ENCODE measurements around the gene FLOT1. TPM values are rescaled to one million over a fixed set of nuclear protein-coding genes. Genes with fewer than 3 reads are reported as not detected.

The FLOT1 gene
- total and polyA plus RNA-seq, 2 of the 13 experiments (the other 11 are each of a cell fraction or from before 2014, with no cell fraction given), result 82.3 to 130 TPM

- TF ChIP-seq ZBED4 (CRISPR knock-in tag; IDR thresholded peaks at IDR 0.05; ENCODE audit: borderline replicate concordance), result no peak
- no peak for TF ChIP-seq NR2F6 (IDR thresholded peaks at IDR 0.05)
- TF ChIP-seq NR2F6 (CRISPR knock-in tag; IDR thresholded peaks at IDR 0.05), result no peak
- no peak for TF ChIP-seq SALL1 (CRISPR knock-in tag; IDR thresholded peaks at IDR 0.05)
- no peak for TF ChIP-seq ZFP1 (CRISPR knock-in tag; IDR thresholded peaks at IDR 0.05)
- TF ChIP-seq TOPORS (CRISPR knock-in tag; IDR thresholded peaks at IDR 0.05), result no peak
- TF ChIP-seq ZNF841 (CRISPR knock-in tag; IDR thresholded peaks at IDR 0.05; ENCODE audit: borderline replicate concordance), result no peak; the same call in 1 of the 2 replicates
- 0 out of 2 replicates have a peak, but pooled peaks have one; percentile 59 for TF ChIP-seq ZNF761 (CRISPR knock-in tag; conservative IDR thresholded peaks at IDR 0.05)
- TF ChIP-seq MLXIP (CRISPR knock-in tag; IDR thresholded peaks at IDR 0.05; ENCODE audit: borderline replicate concordance), result peak; percentile 45; the same call in 1 of the 2 replicates
- 0 out of 2 replicates have a peak, but pooled peaks have one; percentile 2 for TF ChIP-seq BRD4 (CRISPR knock-in tag; IDR thresholded peaks at IDR 0.05)
- TF ChIP-seq GMEB1 (CRISPR knock-in tag; IDR thresholded peaks at IDR 0.05; ENCODE audit: borderline replicate concordance), result no peak
- TF ChIP-seq BORCS8-MEF2B (CRISPR knock-in tag; IDR thresholded peaks at IDR 0.05), result no peak
- no peak for TF ChIP-seq ZNF205 (CRISPR knock-in tag; IDR thresholded peaks at IDR 0.05)
- no peak for TF ChIP-seq E2F2 (CRISPR knock-in tag; IDR thresholded peaks at IDR 0.05; ENCODE audit: borderline replicate concordance)
- no peak for TF ChIP-seq MAFG (CRISPR knock-in tag; IDR thresholded peaks at IDR 0.05)
- no peak for TF ChIP-seq HOXD1 (CRISPR knock-in tag; IDR thresholded peaks at IDR 0.05)
- TF ChIP-seq ZFP91 (CRISPR knock-in tag; IDR thresholded peaks at IDR 0.05; ENCODE audit: borderline replicate concordance), result no peak
- TF ChIP-seq GATA4 (IDR thresholded peaks at IDR 0.05; ENCODE audit: borderline replicate concordance, low read depth), result no peak
Observed at GRCh38 chr6:30743099-30744053, 889 bp upstream of the FLOT1 start (continued).
